HepG2 (cell line): ENCODE results near the gene INTS14. TPM values are rescaled to one million over a fixed set of nuclear protein-coding genes. Genes with fewer than 3 reads are reported as not detected.

ENCODE experiments used
- AKNA ChIP-seq: sonication (generic); formaldehyde crosslinking; IDR thresholded peaks from 2 replicates; pipeline ENCODE4 v1.4.0; 2020; ENCODE audit warnings: missing genetic modification reagents, borderline replicate concordance
- CC2D1A ChIP-seq: sonication (generic); formaldehyde crosslinking; IDR thresholded peaks from 2 replicates; pipeline ENCODE4 v1.8.1; 2023; ENCODE audit warnings: mild to moderate bottlenecking, missing genetic modification reagents
- DMAP1 ChIP-seq: IDR thresholded peaks from 2 replicates; pipeline ENCODE4 v1.6.1; 2016
- DRAP1 ChIP-seq: IDR thresholded peaks from 2 replicates; pipeline ENCODE4 v1.6.1; 2016; ENCODE audit warnings: missing genetic modification reagents, missing compliant biosample characterization
- FOSL2 ChIP-seq: sonication (generic); formaldehyde crosslinking; IDR thresholded peaks from 2 replicates; pipeline ENCODE4 v1.4.0; 2020; ENCODE audit warnings: missing genetic modification reagents
- FOXP1 ChIP-seq, 2 experiments: fragments of 450-650 bp in 1 of 2; IDR thresholded peaks; 2 replicates each; pipeline ENCODE4 v1.6.1; 2017 to 2018; ENCODE audit warnings: antibody characterized with exemption in 1 of 2
- KAT2B ChIP-seq: fragments of 150-350 bp; IDR thresholded peaks from 2 replicates; pipeline ENCODE4 v1.6.1; 2014; ENCODE audit warnings: low read depth, low read length, borderline replicate concordance
- KMT2A ChIP-seq: sonication (generic); formaldehyde crosslinking; IDR thresholded peaks from 2 replicates; pipeline ENCODE4 v1.4.0; 2020; ENCODE audit warnings: missing genetic modification reagents
- NFE2L2 ChIP-seq: fragments of 150-350 bp; IDR thresholded peaks from 2 replicates; pipeline ENCODE4 v1.6.1; 2014; ENCODE audit warnings: low read length
- NR2F2 ChIP-seq: IDR thresholded peaks from 2 replicates; pipeline ENCODE4 v1.6.1; 2012; ENCODE audit warnings: low read depth, inconsistent platforms, borderline replicate concordance
- RERE ChIP-seq: IDR thresholded peaks from 2 replicates; pipeline ENCODE4 v1.6.1; 2016; ENCODE audit warnings: low read depth, missing genetic modification reagents, missing compliant biosample characterization
- SAP130 ChIP-seq: IDR thresholded peaks from 2 replicates; pipeline ENCODE4 v1.6.1; 2016; ENCODE audit warnings: low read depth
- SOX5 ChIP-seq: IDR thresholded peaks from 2 replicates; pipeline ENCODE4 v1.6.1; 2016; ENCODE audit warnings: borderline replicate concordance
- TFAP4 ChIP-seq: sonication (generic); IDR thresholded peaks from 2 replicates; pipeline ENCODE4 v1.6.1; 2016; ENCODE audit warnings: low read depth, borderline replicate concordance
- ZBTB10 ChIP-seq: sonication (generic); formaldehyde crosslinking; IDR thresholded peaks from 2 replicates; pipeline ENCODE4 v1.4.0; 2020; ENCODE audit warnings: missing genetic modification reagents, borderline replicate concordance
- ZNF24 ChIP-seq: fragments of 450-650 bp; IDR thresholded peaks from 2 replicates; pipeline ENCODE4 v1.6.1; 2017; ENCODE audit warnings: antibody characterized with exemption, mild to moderate bottlenecking
- ZNF552 ChIP-seq: sonication (generic); formaldehyde crosslinking; IDR thresholded peaks from 2 replicates; pipeline ENCODE4 v1.9.0; 2022; ENCODE audit warnings: missing genetic modification reagents, mild to moderate bottlenecking, borderline replicate concordance
- polyA plus RNA-seq, 8 experiments: library from polyadenylated mRNA; depleted of rRNA in 3 of 8; stranded (reverse) in 7 of 8; unstranded in 1 of 8; fragments of >200 nt; fragmentation: Illumina TruSeq in 4 of 8; extraction: Trizol in 4 of 8; gene quantifications; 2 replicates each; pipeline versions ENCODE4 v1.2.1 to v1.2.3, GENCODE V29; 2011 to 2016; ENCODE audit warnings: low read depth in 4 of 8, missing spikeins in 1 of 8, mixed read lengths in 1 of 8; ENCODE audit not compliant: insufficient read depth in 1 of 8
- total RNA-seq, 5 experiments: library from RNA; depleted of rRNA; stranded (reverse); fragments of >200 nt; fragmentation: Illumina TruSeq; extraction: Trizol; gene quantifications; 2 replicates each; pipeline ENCODE4 v1.2.3, GENCODE V29; 2016; ENCODE audit warnings: low read depth in 1 of 5

INTS14 gene
- total and polyA plus RNA-seq, 2 of the 13 experiments (the other 11 are each of a cell fraction or from before 2014, with no cell fraction given): 41.4 to 52.0 TPM

GRCh38 chr15:65532738-65533051 lies 78.2 kb downstream of the INTS14 start (continued):
- TF ChIP-seq RERE (no peak), DRAP1 (CRISPR knock-in tag) (no peak), FOSL2 (CRISPR knock-in tag) (peak; percentile 47; the same call in 1 of the 2 replicates), KAT2B (no peak), AKNA (CRISPR knock-in tag) (no peak), DMAP1 (no peak), CC2D1A (CRISPR knock-in tag) (no peak), SOX5 (CRISPR knock-in tag) (peak; percentile 51; the same call in 1 of the 2 replicates), NFE2L2 (no peak), FOXP1 (IDR thresholded peaks at IDR 0.05) (no peak), FOXP1 (CRISPR knock-in tag; IDR thresholded peaks at IDR 0.05) (peak; percentile 84), ZNF24 (no peak), ZNF552 (CRISPR knock-in tag) (no peak), SAP130 (CRISPR knock-in tag) (peak; percentile 59; the same call in 1 of the 2 replicates), ZBTB10 (CRISPR knock-in tag) (no peak), NR2F2 (no peak), TFAP4 (peak; percentile 39; the same call in 1 of the 2 replicates), KMT2A (CRISPR knock-in tag) (no peak)
